Measurements from ENCODE around the gene SCRN1.

Gene SCRN1

GRCh38 chr7:29989257-29989995, at the start of gene SCRN1:
TSS of gene SCRN1 (minus strand) at chr7:29989801. CDS start at chr7:29969067, 20,734 bp downstream.
- DNase-seq = peak in 34 of 56 donors; percentile 16 to 77 (median 58)

- no peak for DNase-seq
Measured at GRCh38 chr7:30038196-30038980, 48.8 kb upstream of the SCRN1 start.

GRCh38 chr7:30036220-30036619, 46.6 kb upstream of the SCRN1 start:
- DNase-seq = no peak

DNA sequence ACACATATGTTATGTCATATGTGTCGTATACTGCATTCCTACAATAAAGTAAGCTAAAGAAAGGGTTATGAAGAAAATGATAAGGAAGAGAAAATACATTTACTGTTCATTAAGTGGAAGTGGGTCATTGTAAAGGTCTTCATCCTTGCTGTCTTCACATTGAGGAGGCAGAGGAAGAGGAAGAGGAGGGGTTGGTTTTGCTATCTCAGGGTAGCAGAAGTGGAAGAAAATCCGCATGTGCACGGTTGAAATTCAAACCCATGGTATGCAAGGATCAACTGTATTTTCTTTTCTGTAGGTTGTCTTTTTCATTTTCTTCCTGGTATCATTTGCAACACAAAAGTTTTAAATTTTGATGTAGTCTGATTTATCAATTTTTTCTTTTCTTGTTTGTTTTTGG, 44.9 kb upstream of the SCRN1 start:
- DNase-seq = no peak

DNA sequence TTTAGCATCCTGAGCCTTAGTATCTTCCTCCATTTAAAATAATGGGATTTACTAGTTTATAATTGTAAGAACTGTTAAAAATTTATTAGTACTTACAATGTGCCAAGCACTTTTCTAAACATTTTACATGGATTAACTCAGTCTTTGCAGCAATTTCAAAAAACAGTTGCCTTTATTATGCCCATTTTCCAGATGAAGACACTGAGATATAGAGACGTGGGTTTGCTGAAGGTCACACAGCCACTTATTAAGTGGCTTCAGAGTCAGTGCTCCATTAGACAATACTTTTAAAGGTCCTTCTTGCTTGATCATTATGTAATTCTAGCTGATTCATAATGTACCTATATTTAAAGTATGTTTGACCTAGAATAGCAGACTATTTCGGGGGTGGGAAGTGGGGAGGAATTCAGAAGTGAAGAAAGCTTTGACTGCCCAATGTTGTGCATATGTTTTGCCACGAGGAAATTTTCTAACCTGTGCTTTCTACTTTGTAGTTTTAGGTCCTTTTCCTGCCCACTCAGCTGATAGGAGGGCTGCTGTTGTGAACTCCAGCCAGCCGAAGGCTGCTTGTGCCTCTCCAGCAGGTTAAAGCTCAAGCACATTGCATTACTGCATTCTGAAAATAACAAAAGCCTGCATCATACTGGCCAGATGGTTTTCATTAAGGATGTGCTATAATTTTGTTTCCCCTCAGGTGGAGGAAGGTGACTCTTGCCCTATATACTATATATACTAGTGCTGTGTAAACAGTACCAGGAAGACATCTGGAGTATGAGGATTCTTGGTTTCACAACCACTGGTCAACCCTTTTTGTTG, 42.9 kb upstream of the SCRN1 start:
- DNase-seq = no peak

DNA sequence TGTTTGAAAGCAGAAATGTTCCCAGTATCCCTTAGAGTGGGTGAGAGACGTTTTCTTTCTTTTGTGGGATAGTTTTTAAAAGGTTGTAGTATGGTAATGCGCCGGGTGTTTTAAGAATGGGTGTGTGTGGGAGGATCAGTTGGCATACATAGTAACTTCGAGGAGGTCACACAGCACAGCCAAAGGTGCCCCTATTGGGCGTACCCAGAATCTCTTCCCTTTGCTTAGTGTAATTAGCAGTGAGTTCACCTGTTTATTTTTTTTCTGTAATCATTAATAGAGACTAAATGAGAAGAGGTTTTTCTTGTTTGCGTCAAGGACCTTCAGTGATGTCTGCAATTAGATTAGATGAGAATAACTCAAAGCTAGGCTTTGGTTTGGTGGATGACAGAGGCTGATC, 40.1 kb upstream of the SCRN1 start:
- DNase-seq = no peak

DNA sequence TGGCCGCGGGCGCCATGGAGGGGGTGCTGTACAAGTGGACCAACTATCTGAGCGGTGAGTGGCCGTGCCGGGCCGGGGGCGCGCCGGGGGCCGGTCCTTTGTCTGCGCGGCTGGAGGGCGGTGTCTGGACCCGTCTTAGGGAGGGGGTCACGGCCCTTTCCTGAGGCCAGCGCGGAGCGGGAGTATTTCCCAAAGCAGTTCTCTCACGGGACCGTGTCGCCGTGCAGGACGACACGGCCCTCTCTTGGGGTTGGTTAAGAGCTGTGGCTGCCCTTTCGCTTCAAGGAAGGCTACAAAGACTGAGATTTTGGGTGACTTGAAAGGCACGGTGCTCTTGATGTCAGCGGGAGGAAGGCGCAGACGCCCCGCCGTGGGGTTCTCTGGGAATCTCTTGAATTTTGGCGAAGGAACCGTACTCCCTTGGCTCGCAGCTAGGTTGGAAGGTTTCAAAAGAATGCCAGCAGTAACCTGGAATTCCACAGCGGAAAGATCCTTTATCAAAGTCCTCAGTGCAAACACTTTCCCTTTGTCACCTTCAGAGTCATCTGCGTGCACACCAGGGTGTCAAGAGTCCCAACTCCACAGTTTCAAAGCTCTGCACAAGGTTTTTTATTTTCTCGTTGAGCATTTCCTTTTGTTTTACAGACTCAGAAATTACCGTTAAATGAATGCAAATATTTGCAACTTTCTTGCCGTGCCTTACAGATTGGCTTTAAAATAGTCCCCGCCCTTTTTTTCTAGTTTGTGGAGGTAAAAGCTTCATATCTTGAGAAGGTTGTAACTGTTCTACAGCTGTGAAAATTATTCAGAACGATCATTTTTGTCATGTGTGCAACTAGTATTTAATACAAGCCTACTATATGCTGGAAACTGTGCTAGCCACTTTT, 39.4 kb upstream of the SCRN1 start:
- peak in 41 of 56 donors; percentile 26 to 79 (median 52) for DNase-seq

DNA sequence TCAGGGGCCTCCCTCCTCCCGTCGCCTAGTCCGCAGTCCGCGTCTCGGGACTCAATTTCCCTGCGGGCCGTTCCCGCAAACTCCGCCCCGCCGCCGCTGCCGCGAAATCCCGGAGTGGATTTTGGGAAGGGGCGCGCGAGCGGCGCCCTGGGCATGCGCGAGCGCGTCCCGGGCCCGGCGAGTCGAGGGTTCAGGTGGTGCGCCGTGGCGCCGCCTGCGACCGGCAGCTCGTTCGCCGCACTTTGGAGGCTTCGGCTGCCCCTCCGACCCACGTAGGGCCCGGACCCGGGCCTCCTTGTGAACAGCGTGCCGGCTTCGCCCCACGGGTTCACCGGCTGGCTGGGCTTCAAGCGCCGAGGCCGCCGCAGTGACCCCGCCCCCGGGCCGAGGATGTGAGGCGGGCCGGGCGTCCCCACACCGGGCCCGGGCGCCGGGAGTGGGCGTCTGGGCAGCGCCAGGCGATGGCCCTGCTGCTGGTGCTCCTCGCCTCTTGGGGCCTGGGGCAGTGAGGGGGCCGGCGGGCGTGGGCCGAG, 38.7 kb upstream of the SCRN1 start, which contains the start of gene PLEKHA8:
TSS of gene PLEKHA8 (plus strand) at position 197 of the 533 bp plus-strand sequence. CDS start 351 bp downstream, outside the sequence.
- peak; percentile 42 to 91 (median 83) for DNase-seq

DNA sequence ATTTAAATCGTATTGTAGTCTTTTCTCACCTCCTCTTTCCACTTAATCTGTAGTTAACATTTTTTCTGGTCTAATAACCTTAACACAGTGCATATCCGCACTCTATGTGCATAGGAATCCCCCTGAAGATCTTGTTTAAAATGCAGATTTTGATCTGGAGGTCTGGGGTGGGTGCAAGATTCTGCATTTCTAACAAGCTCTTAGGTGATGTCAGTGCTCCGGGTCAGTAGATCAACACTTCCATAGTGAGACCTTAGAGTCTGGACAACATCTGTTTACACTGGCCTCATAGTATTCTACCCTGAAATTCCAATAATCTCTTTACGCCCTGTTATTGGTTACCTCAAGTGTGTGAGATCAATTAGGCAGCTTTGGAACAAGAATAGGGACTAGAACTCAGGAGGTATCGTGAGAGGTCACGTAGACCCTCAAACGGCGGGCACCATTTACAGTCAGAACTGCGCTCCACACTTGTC, 38.2 kb upstream of the SCRN1 start:
- no peak for DNase-seq

GRCh38 chr7:30027065-30027456, 37.5 kb upstream of the SCRN1 start:
- peak in 2 of 56 donors; percentile 48 to 60 for DNase-seq

DNA sequence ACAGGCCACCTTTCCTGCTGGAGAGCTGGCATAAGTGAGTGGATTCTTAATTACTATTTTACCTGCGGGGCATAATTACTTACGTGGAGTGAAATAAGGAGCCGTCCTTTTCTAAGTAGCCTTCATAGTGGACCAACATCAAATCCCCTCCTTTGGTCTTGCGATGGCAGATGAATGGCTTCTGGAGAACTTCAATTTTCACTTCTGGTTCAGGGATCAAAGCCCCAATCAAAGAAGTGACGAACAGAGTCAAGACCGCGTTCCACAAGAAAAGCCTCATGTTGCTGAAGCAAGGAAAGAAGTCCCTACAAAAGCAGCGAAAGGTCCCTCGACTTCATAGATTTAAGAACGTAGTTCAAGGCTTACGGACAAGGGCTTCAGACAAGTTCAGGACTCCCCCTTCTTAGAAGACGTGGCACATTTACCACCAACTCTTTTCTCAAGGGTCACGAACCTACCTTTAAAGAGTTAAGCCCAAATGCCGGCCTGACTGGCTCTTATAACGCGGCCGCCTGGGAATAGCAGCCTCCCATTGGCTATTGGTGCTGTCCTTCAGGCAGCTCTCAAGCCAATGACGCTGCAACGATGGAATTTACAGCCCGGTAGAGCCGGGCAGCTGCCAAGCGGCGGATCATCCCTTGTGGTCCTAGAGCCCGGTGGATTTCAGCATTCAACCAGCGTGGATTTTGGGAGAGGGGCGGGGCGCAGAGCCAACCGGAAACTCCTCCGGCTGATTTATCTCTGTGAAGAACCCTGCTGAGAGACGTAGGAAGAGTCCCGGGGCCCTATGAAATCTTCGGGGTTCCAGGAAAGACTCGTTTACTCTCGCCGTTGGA, 36.8 kb upstream of the SCRN1 start, which contains the start of gene FKBP14:
TSS of gene FKBP14 (minus strand) at position 474 of the 836 bp plus-strand sequence. CDS start at position 280, 194 bp downstream.
- DNase-seq = peak; percentile 38 to 99 (median 95)

GRCh38 chr7:30023524-30023923, 33.9 kb upstream of the SCRN1 start:
- no peak for DNase-seq

GRCh38 chr7:30022991-30023390, 33.4 kb upstream of the SCRN1 start:
- no peak for DNase-seq

GRCh38 chr7:30020535-30020934, 30.9 kb upstream of the SCRN1 start:
- DNase-seq = no peak

- no peak for DNase-seq
Measured at GRCh38 chr7:30019960-30020359, 30.4 kb upstream of the SCRN1 start.

DNA sequence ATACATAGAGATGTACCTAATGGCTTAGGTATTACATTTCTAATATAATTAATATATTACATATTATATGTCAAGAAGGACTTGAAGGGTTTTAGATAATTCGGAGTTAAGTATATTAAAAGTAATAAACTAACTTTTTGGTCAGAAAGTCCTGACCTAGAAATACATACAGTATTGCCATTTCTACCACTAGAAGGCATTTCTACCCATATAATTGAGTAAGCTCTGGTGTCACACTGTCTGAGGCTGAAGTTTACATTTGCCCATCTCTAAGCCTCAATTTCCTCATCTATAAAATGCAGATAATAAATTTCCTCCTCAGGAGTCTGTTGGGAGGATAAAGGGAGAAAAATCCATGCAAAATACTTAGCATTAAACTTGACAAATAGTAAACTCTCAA, 29.8 kb upstream of the SCRN1 start:
- no peak for DNase-seq

GRCh38 chr7:30018451-30018850, 28.9 kb upstream of the SCRN1 start:
- DNase-seq = no peak

DNA sequence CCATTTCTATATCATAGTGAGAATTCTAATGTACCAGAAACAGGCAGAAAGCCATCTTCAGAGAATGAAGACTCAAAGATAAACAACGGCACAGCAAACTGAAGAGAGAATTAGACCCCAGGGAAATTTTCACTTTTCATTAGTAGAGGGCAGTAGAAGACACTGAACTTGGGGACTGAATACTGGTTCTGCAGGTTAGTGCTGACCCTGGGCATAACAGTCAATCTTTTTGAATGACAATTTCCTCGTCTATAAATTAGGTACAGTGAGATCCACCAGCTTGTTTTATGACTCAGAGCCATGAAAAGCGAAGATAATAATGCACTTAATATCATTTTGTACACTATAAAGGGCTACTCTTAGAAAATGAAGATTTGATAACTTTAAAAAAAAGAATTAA, 23.2 kb upstream of the SCRN1 start:
- no peak for DNase-seq

GRCh38 chr7:30010021-30010420, 20.4 kb upstream of the SCRN1 start:
- DNase-seq = no peak
